ENCODE data around the gene PEX7.
"Not testable (repeated sequence)": the region's sequence is repeated elsewhere in the genome, so short reads cannot be mapped to it uniquely, and the experiment has no call there.

Gene PEX7

DNA sequence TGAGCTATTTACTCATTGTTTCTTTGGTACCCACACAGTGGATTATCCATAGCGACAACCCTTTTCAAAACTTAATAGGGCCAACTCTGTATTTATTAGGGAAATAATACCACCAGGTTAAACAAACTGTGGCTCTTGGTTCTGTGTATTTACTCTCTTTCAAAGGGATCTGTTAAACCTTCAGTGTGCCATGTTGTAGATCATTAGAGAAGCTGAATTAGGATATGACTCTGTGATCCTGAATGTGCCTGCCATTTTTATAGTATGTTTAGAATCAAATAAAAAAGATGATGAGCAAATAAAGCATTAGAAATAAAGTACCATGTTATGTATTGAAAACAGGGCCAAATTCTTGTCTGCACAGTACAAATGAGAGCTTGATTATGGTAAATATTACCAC is 74.7 kb downstream of the PEX7 start:
- DNase-seq (ENCODE audit: low read depth): no peak

GRCh38 chr6:136901212-136901784 is 78.9 kb downstream of the PEX7 start:
- no peak for DNase-seq (ENCODE audit: low read depth)

- not testable (repeated sequence) for DNase-seq (ENCODE audit: low read depth)
These were observed 82.1 kb downstream of the PEX7 start for GRCh38 chr6:136904477-136904876.

- no peak for DNase-seq (ENCODE audit: low read depth)
These were observed 92.6 kb downstream of the PEX7 start for GRCh38 chr6:136914947-136915346.

DNA sequence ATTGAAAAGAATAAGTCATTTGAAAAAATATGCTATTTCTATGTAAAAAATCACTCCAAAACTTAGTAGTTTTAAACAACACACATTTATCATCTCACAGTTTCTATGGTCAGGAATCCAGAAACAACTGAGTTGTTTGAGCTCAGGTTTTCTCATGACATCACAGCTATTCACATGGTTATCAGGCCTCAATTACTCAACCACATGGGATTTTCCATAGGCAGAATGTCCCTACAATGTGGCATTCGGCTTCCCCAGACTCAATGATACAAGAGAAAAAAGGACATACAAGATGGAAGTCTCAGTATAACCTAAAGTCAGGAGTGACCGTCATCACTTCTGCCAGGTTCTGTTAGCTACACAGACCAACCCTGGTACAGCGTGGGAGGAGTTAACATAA is 96.3 kb downstream of the PEX7 start:
- DNase-seq (ENCODE audit: low read depth): no peak

GRCh38 chr6:136920216-136920615 is 97.8 kb downstream of the PEX7 start:
- no peak for DNase-seq (ENCODE audit: low read depth)

GRCh38 chr6:136920671-136921380 is 98.4 kb downstream of the PEX7 start:
- DNase-seq (ENCODE audit: low read depth): no peak

DNA sequence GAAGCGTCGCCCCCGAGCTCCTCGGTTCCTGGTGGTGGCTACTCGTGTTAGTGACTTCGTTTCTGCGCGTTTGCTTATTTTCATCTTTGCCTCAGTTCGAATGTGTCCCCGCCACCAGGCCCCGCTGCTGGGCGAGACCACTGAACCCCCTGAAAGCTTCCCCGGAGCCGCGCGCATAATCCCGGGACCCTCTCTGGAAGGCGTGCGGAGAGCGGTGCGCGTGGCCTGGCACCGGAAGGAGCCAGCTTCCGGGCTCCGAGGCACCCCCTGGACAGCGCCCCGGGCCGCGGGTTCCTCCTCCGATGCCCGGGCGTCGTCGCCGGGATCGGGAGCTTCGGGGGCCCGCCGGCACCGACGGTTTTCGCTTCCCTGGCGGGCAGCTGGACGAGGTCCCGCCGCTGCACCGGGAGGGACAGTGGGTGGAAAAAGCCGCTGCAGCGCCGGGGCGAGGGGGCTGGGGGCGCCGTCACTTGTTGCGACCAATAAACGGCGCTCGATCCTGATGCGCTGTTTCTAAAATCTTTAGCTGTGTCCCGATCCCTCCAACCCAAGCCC is 99.1 kb downstream of the PEX7 start:
- no peak for DNase-seq (ENCODE audit: low read depth)

GRCh38 chr6:136921936-136922684 is 99.7 kb downstream of the PEX7 start, which contains the start of gene SLC35D3:
Gene SLC35D3 (plus strand): TSS chr6:136922301. CDS start chr6:136922429, 128 bp downstream.
- no peak for DNase-seq (ENCODE audit: low read depth)

DNA sequence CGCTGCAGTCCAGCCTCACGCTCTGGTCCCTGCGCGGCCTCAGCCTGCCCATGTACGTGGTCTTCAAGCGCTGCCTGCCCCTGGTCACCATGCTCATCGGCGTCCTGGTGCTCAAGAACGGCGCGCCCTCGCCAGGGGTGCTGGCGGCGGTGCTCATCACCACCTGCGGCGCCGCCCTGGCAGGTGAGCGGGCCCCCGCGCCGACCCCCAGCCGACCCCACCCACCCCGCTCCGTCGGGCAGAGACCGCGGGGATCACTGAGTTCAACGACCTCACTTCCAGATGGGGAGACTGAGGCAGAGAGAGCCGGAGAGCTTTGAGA is 100.3 kb downstream of the PEX7 start:
- DNase-seq (ENCODE audit: low read depth): no peak

DNA sequence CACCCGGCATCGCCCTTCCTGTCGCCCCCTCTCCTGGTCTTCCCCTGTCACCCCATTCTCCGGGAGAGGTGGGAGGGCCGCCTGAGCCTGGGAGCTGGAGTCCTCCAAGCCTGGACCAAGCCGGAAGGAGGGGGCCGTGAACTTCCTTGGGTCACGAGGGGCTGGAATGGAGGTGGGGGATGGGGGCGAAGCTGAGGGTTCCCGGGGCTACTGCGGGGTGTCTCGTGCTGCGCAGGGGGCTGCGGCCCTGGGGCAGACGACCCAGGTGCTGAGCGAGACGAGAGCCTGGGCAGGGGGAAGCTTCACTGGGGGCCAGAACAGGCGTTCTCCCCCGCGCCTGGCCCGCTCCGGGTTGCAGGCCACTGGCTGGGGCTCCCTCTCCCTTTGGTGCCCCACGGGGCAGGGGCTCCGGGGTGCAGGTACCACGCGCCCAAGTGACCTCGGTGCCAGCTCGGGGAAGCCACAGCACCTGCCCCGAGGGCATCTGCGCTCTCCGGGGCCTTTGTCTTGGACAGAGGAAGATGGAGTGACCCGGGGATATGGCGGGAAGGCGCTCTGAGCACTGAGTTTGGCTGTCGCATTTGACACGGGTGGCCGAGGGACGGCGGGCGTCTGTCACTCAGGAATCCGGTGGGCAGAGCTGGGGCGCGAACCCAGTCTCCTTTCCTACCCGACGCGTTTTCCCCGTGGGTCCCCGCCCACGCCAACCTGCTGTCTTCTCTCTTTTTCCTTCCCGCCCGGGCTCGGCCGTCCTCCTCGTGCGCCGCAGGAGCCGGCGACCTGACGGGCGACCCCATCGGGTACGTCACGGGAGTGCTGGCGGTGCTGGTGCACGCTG is 100.9 kb downstream of the PEX7 start:
- no peak for DNase-seq (ENCODE audit: low read depth)

- no peak for DNase-seq (ENCODE audit: low read depth)
These were observed 101.7 kb downstream of the PEX7 start for GRCh38 chr6:136923954-136924673.

DNA sequence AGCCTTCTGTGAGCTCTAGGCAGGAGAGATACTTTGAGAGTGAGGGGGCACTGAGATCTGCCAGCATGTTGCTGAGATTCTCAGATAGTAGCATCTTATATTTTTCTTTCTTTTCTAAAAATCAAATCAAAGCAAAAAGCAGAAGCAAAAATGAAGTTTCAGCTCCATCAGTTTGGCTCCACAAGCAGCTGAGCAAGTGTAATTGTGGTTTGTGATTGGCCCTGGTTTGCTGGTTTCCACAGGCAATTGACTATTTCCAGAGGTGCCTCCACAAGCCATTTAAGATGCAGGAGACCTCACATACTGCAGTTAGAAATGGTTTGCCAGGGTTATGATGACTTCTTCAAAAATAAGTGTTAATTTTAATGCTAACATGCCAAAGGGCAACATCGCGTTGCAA is 104.0 kb downstream of the PEX7 start:
- no peak for DNase-seq (ENCODE audit: low read depth)

DNA sequence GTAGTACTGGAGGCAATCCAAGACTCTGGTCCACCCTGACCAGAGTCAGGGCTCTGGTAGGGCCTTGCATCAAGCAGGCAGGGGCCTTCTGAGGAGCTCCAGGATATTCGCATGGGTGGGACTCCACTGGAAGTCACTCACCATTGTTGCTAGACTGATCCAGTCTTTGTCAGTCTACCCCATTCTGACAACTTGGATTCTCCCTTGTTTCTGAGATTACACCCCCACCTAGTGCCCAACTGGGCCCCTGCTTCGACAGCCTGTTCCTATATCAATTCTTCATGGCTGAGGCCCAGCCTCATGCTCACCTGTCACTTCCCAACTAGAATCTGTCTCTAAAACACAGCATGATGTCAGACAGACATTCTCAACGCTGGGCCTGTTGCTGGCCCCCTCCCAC is 104.9 kb downstream of the PEX7 start:
- no peak for DNase-seq (ENCODE audit: low read depth)

DNA sequence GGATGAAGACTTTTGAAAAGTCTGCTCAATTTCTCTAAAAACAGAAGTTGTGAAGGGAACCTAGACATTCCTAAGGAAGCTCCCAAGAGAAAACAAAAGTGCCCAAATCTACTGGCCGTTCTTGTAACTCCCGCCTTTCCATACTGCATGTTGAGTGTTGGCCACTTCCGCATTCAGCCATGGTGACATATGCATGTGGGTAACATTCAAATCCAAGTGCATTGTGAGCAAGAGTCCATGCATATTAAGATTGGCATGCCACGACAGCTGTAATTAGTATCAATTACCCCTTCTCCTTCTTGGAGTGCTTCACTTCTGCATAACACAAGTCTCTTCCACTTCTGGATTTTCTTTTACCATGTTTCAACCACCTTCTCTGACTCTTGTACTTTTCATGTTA is 108.1 kb downstream of the PEX7 start:
- DNase-seq (ENCODE audit: low read depth): no peak

- no peak for DNase-seq (ENCODE audit: low read depth)
These were observed 110.2 kb downstream of the PEX7 start for GRCh38 chr6:136932599-136932998.

DNA sequence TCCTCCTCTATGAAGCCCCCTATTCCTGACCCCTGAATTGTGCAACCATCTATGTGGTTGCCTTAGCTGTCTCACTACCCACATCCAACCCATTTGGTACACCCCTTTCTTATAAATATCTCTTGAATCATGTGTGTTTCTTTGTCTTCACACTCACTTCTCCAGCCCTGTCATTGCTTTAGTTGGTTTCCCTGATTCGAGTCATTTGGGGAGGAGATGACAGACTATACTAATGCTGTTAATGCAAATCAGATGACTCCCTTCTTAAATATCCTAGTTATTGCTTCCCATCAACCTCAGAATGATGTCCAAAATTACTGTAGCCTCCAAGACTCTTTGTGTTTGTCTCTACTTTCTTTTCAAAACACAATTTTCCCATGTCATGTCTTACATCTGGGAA is 122.7 kb downstream of the PEX7 start:
- DNase-seq (ENCODE audit: low read depth): no peak

GRCh38 chr6:136945711-136946121 is 123.3 kb downstream of the PEX7 start:
- DNase-seq (ENCODE audit: low read depth): no peak

DNA sequence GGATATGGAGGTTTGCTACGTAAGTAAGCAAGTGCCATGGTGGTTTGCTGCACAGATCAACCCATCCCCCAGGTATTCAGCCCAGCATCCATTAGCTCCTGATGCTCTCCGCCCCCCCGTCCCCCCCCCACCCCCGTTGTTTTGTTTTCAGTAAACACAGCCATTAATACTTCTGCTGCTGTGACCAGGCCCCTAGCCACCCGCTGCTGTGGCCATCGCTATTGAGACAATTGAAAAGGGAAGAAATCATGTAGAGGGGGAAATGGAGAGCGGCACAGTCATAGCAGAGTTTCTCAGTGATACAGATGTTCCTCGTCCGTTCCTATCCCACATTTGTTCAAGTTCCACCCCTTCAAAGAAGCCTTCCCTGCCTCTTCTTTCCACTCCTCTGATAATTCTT is 124.6 kb downstream of the PEX7 start:
- no peak for DNase-seq (ENCODE audit: low read depth)

- DNase-seq (ENCODE audit: low read depth): not testable (repeated sequence)
These were observed 127.6 kb downstream of the PEX7 start for GRCh38 chr6:136949957-136950356.

GRCh38 chr6:136950436-136951126 is 128.2 kb downstream of the PEX7 start:
- DNase-seq (ENCODE audit: low read depth): no peak

All from stimulated activated CD8-positive, alpha-beta memory T cell treated with anti-CD3 and anti-CD28 coated beads, Interleukin-7, amount 100 ng/mL, for 24 hours (primary cell).